Measurements from ENCODE around the gene CPM. TPM values are rescaled to one million over a fixed set of nuclear protein-coding genes. Genes with fewer than 3 reads are reported as not detected.

CPM gene
- total RNA-seq, 1 experiment from 2014 or later: 3.1 TPM

GRCh38 chr12:68854554-68854953 lies 78.4 kb downstream of the CPM start:
- H3K9ac ChIP-seq (ENCODE audit: low read length): no peak overlapping the region
- no TSS peak for BruUV-seq (replicated peaks)
- H3K9me3 ChIP-seq (ENCODE audit: low read length): no peaks in the 10 kb centered on the region
- H3K4me2 ChIP-seq (ENCODE audit: low read length): no peak overlapping the region
- TF ChIP-seq EZH2 (IDR thresholded peaks at IDR 0.05; ENCODE audit: low read length, unreplicated experiment): no peak
- TF ChIP-seq EZH2phosphoT487 (IDR thresholded peaks at IDR 0.05; ENCODE audit: borderline replicate concordance, low read length): no peak
- no peak for TF ChIP-seq CTCF (conservative IDR thresholded peaks at IDR 0.05; ENCODE audit: low read depth, low read length)
- no peak overlapping the region for H3K4me3 ChIP-seq (ENCODE audit: low read length)
- no peaks in the 10 kb centered on the region for H3F3A ChIP-seq (ENCODE audit: low read length, unreplicated experiment)
- ATAC-seq (no peak), DNase-seq (no peak)
- intact Hi-C loops (cut with micrococcal nuclease): no loop called here
- H2AFZ ChIP-seq (ENCODE audit: low read length): no peak overlapping the region
- ChIA-PET POLR2A (ENCODE audit: unreplicated experiment) (no interaction called here), CTCF (no interaction called here)
- H3K27me3 ChIP-seq (ENCODE audit: low read length): no peaks in the 10 kb centered on the region
- H4K20me1 ChIP-seq (ENCODE audit: low read length): no peaks in the 10 kb centered on the region
- no peak overlapping the region for H3K27ac ChIP-seq (ENCODE audit: low read length)
- no peaks in the 10 kb centered on the region for H3K36me3 ChIP-seq (ENCODE audit: low read depth, low read length)
- no peaks in the 10 kb centered on the region for H3K9me2 ChIP-seq (replicated peaks; ENCODE audit: low read length)
- H3K4me1 ChIP-seq (ENCODE audit: insufficient read depth, low read length): no peaks in the 10 kb centered on the region
- no peaks in the 10 kb centered on the region for H3K79me2 ChIP-seq (ENCODE audit: low read length)

GRCh38 chr12:68854078-68854468 lies 78.9 kb downstream of the CPM start:
- Histone ChIP-seq H3K9ac (ENCODE audit: low read length) (no peak overlapping the region), H3F3A (ENCODE audit: low read length, unreplicated experiment) (no peaks in the 10 kb centered on the region), H2AFZ (ENCODE audit: low read length) (no peak overlapping the region), H3K9me3 (ENCODE audit: low read length) (no peaks in the 10 kb centered on the region), H3K27ac (ENCODE audit: low read length) (no peak overlapping the region), H3K4me2 (ENCODE audit: low read length) (no peak overlapping the region), H3K79me2 (ENCODE audit: low read length) (no peaks in the 10 kb centered on the region), H3K9me2 (replicated peaks; ENCODE audit: low read length) (no peaks in the 10 kb centered on the region), H3K4me1 (ENCODE audit: insufficient read depth, low read length) (no peaks in the 10 kb centered on the region), H3K36me3 (ENCODE audit: low read depth, low read length) (no peaks in the 10 kb centered on the region), H3K27me3 (ENCODE audit: low read length) (no peaks in the 10 kb centered on the region), H4K20me1 (ENCODE audit: low read length) (no peaks in the 10 kb centered on the region), H3K4me3 (ENCODE audit: low read length) (no peak overlapping the region)
- DNase-seq (no peak), ATAC-seq (no peak)
- CTCF ChIA-PET: no interaction called here
- POLR2A ChIA-PET (ENCODE audit: unreplicated experiment): no interaction called here
- BruUV-seq (replicated peaks): no TSS peak
- intact Hi-C loops (cut with micrococcal nuclease): no loop called here
- no peak for TF ChIP-seq CTCF (conservative IDR thresholded peaks at IDR 0.05; ENCODE audit: low read depth, low read length)
- TF ChIP-seq EZH2 (IDR thresholded peaks at IDR 0.05; ENCODE audit: low read length, unreplicated experiment): no peak
- TF ChIP-seq EZH2phosphoT487 (IDR thresholded peaks at IDR 0.05; ENCODE audit: borderline replicate concordance, low read length): no peak

- TF ChIP-seq EZH2phosphoT487 (IDR thresholded peaks at IDR 0.05; ENCODE audit: borderline replicate concordance, low read length): no peak
- TF ChIP-seq CTCF (conservative IDR thresholded peaks at IDR 0.05; ENCODE audit: low read depth, low read length): no peak
- TF ChIP-seq EZH2 (IDR thresholded peaks at IDR 0.05; ENCODE audit: low read length, unreplicated experiment): no peak
- H3K4me2 ChIP-seq (ENCODE audit: low read length): no peak overlapping the region
- no peaks in the 10 kb centered on the region for H3F3A ChIP-seq (ENCODE audit: low read length, unreplicated experiment)
- ATAC-seq: no peak
- no peaks in the 10 kb centered on the region for H3K79me2 ChIP-seq (ENCODE audit: low read length)
- no peak overlapping the region for H3K27ac ChIP-seq (ENCODE audit: low read length)
- CTCF ChIA-PET: no interaction called here
- H4K20me1 ChIP-seq (ENCODE audit: low read length): no peaks in the 10 kb centered on the region
- no peaks in the 10 kb centered on the region for H3K36me3 ChIP-seq (ENCODE audit: low read depth, low read length)
- no peaks in the 10 kb centered on the region for H3K4me1 ChIP-seq (ENCODE audit: insufficient read depth, low read length)
- intact Hi-C loops (cut with micrococcal nuclease): no loop called here
- no peaks in the 10 kb centered on the region for H3K27me3 ChIP-seq (ENCODE audit: low read length)
- POLR2A ChIA-PET (ENCODE audit: unreplicated experiment): no interaction called here
- H3K9me2 ChIP-seq (replicated peaks; ENCODE audit: low read length): no peaks in the 10 kb centered on the region
- no peak overlapping the region for H3K9ac ChIP-seq (ENCODE audit: low read length)
- no peak for DNase-seq
- no peak overlapping the region for H2AFZ ChIP-seq (ENCODE audit: low read length)
- no peaks in the 10 kb centered on the region for H3K9me3 ChIP-seq (ENCODE audit: low read length)
- BruUV-seq (replicated peaks): no TSS peak
- H3K4me3 ChIP-seq (ENCODE audit: low read length): no peak overlapping the region
Measured at GRCh38 chr12:68853396-68854077, 79.4 kb downstream of the CPM start.
